8988T (cell line): ENCODE data around the gene PDCL2.

Experiments used
- DNase-seq: peaks from one replicate; pipeline ENCODE4 v3.0.0; 2011

Gene PDCL2

DNA sequence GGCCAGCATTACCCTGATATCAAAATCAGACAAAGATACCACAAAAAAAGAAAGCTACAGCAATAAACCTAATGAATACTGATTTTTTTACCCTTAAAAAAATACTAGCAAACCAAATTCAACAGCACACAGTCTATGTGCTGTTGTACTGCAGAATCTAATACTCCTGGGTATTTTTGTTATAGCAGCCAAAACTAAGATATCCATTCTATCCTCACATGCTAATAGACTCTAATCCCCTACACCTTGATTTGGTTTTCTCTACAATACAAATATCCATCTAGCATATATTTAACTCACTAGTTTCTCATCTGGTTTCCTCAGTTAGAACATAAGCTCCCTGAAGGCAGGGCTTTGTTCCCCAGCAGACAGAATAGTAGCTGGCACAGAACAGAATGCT is 57.7 kb downstream of the PDCL2 start:
- DNase-seq = no peak

DNA sequence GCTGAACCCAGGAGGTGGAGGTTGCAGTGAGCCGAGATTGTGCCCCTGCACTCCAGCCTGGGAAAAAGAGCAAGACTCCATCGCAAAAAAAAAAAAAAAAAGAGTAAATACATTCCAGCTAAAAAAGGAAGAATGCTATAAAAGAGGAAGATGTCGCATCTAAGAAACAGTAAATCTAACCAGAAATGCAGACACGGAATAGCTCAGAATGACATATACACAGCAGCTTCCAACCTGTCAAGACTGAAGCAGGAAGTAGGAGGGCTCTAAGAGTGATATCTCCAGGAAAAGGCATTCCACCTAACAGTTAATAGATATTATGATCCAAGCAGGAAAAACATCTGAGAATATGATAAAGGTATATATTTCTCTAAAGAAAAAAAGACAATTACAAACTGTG is 61.4 kb downstream of the PDCL2 start:
- DNase-seq = no peak

DNA sequence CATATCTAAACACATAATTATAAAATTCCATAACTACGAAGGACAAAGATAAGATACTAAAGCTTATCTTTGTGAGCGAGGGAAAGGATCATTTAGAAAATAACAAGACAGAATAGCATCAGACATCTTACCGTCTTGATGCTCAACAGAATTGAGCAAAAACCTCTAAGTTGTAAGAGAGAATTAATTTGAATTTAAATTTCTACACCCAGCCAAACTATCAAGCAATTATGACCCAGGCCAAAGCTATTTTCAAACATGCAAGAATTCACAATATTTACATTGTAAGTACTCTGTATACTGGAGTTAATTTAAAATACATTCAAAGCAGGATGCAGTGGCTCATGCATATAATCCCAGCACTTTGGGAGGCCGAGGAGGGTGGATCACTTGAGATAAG is 61.9 kb downstream of the PDCL2 start:
- no peak for DNase-seq

DNA sequence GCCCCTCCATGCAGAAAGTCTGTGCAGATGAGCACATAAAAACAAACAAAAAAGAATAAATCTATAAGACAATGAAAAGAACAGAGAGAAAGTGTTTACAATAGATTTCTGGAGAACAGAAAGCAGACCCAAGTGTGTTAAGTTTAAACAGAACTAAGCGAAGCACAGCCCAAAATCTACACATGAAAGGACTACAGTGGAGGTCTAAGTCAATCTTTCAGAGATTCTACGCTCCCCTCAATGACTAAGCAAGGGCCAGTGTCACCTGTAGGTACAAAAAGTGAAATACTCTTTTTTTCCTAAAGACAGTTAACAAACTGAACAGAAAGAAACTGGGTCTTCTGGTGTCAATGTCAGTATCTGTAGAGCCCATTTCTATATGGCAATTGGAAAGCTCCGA is 63.6 kb downstream of the PDCL2 start:
- no peak for DNase-seq

DNA sequence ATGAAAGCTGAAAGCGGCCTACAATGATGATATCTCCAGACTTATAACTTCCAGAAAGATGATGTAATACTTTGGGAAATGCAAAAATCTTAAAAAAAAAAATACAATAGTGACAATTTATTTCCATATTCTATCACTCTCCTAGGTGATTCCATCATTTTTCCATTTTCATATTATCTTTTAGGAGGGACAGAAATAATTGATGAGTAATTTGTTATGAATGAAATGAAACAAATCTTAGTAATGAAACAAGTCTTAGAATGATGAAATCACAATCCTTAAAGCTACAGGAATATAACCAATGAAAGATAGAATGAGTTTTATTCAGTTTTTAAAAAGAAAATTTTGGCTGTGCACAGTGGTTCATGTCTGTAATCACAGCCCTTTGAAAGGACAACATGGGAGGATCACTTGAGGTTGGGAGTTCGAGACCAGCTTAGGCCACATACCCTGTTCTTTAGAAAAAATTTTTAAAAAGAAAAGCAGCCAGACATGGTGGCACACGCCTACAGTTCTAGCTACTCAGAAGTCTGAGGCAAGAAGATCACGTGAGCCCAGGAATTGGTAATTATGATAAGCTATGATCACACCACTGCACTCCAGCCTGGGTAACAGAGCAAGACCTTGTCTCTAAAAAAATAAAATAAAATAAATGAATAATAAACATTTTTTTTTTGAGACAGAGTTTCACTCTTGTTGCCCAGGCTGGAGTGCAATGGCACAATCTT is 67.0 kb downstream of the PDCL2 start:
- no peak for DNase-seq

DNA sequence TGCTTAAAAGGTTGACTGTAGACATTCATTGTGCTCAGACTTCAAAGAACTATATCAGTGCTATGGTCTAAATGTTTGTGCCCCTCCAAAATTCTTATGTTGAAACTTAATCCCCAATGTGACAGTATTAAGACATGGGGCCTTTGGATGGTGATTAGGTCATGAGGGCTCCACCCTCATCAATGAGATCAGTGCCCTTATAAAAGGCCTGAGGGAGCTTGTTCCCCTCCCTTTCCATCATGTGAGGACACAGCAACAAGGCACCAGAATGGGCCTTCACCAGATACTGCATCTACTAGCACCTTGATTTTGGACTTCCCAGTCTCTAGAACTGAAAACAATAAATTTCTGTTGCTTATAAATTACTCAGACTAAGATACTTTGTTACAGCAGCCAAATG is 73.6 kb downstream of the PDCL2 start:
- DNase-seq = no peak

DNA sequence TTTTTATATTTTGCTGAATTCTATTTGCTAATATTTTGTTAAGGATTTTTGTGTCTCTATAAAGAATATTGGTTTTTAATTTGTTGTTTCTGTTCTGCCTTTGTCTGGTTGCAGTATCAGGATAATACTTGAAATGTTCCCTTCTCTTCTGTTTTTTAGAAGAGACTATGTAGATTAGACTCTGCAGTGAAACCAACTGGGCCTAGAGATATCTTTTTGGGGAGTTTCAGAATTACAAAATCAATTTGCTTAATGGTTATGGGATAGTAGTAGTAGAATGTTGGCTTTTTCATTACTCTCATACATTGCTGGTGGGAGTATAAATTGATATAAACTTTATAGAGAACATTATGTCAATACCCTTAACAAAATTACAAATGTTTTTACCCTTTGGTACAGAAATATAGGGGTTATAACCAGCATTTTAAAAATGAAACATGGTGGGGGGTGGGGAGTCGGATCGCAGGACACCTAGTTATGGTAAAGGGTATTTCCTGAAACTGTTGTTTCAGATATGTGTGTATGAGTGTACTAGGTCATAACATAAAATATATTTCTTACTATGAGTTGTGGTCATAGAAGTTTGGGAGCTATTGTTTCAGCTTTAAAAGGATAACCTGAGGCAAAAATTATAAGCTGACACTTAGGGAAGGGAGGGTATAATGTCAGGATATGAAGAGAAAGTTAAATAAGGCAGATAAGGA is 74.4 kb downstream of the PDCL2 start:
- no peak for DNase-seq

DNA sequence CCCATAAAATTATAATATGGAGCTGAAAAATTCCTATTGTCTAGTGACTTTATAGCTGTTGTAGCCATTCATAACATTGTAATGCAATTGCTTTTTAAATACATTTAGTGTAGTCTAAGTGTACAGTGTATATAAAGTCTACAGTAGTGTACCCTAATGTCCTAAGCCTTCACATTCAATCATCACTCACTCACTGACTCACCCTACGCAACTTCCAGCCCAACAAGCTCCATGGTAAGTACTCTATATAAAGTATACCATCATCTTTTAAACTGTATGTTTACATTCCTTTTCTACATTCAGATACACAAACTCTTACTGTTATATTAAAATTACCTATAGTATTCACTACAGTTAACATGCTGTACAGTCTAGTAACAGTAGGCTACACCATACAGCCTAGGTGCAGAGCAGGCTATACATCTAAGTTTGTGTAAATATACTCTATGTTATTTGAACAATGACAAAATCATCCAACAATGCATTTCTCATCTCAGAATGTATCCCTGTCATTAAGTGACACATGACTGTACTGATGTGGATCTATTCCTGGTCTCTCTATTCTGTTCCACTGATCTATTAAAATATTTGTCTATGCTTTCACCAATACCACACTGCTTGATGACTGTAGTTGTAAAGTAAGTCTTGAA is 79.0 kb downstream of the PDCL2 start:
- no peak for DNase-seq

DNA sequence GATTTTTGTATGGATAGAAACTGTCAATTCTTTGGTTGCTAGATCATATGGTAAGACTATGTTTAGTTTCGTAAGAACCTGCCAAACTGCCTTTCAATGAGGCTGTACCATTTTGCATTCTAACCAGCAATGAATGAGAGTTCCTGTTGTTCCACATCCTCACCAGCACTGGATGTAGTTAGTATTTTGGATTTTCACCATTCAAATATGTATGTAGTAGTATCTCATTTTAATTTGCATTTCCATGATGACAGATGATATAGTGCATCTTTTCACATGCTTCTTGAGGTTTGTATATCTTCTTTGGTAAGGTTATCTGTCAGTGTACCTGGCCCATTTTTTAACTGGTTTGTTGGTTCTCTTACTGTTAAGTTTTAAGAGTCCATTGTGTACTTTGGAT is 80.0 kb downstream of the PDCL2 start:
- DNase-seq = no peak

DNA sequence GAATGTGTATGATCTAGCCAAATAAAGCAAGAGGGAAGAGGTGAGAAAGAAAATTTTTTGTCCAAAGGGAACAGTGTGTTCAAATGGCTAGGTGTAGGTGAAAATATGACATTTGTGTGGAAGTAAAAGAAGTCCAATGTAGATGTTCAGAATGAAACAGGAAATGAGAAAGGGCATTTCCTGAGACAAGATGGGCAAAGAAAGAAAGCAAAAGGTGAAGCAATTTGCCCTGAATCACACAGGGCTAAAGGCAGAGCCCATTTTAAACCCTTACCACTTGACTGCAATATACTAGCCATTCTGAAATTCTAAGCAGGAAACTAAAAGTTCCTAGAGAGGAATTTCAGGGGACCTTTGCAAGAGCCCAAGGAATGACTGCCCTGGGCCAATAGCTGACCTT is 81.4 kb downstream of the PDCL2 start:
- DNase-seq = no peak

DNA sequence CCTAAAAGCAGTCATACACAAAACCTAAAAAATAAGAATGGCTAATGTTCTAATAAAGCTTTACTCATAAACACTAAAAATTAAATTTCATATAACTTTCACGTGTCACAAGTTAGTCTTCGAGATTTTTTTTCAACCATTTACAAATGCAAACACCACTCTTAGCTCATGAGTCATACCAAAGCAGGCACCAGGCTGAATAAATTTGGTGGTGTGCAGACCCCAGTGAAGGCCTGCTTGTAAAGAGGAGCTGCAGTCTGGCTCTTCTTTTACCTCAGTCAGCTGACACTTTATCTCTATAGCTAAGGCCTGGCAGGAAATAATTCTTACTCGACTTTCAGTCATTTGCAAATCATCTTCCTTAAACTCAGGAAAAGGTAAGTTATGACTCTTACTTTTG is 82.8 kb downstream of the PDCL2 start:
- no peak for DNase-seq

DNA sequence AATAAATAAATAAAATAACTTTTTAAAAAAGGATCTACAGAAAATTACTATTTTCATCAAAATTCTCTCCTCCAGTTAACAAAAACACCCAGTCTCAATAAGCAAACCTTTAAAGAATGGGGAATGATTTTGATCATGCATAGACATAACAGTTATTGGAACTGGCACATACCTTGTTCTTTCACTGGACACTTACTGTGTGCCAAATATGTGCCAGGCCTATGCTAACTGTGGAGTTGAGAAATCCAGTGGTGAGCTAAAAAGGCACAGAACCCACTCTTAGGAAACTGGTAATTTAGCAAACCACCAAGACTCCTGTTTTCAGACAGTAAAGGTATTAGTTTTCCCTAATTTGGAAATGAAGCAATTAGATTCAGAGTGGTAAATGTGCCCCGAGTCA is 84.4 kb downstream of the PDCL2 start:
- no peak for DNase-seq
